Endodermal cell (in vitro differentiated cells): ENCODE measurements around the gene LRP5. TPM values are rescaled to one million over a fixed set of nuclear protein-coding genes. Genes with fewer than 3 reads are reported as not detected.

Experiments used
- DNase-seq: peaks from one replicate; pipeline ENCODE4 v3.0.0-alpha.2; 2017
- H3K27ac ChIP-seq: 2 replicates; pipeline ENCODE4 v1.5.1; 2013; ENCODE audit warnings: mild to moderate bottlenecking, low read depth, low read length, moderate library complexity
- H3K27me3 ChIP-seq: 2 replicates; pipeline ENCODE4 v1.6.1; 2013; ENCODE audit warnings: mild to moderate bottlenecking, low read length, moderate library complexity; ENCODE audit not compliant: insufficient read depth, control insufficient read depth, poor library complexity, severe bottlenecking
- H3K36me3 ChIP-seq: 2 replicates; pipeline ENCODE4 v1.7.0; 2013; ENCODE audit warnings: mild to moderate bottlenecking, low read length, moderate library complexity; ENCODE audit not compliant: control insufficient read depth, insufficient read depth
- H3K4me1 ChIP-seq: one replicate; pipeline ENCODE4 v1.7.0; 2013; ENCODE audit warnings: low read length; ENCODE audit not compliant: control insufficient read depth, insufficient read depth
- H3K4me3 ChIP-seq: 2 replicates; pipeline ENCODE4 v1.5.1; 2013; ENCODE audit warnings: mild to moderate bottlenecking, low read length, moderate library complexity
- H3K9ac ChIP-seq: 2 replicates; pipeline ENCODE4 v1.6.1; 2013; ENCODE audit warnings: mild to moderate bottlenecking, low read length, moderate library complexity; ENCODE audit not compliant: poor library complexity, severe bottlenecking; ENCODE audit errors: extremely low read depth
- H3K9me3 ChIP-seq: 2 replicates; pipeline ENCODE4 v1.6.1; 2013; ENCODE audit warnings: mild to moderate bottlenecking, low read length, moderate library complexity; ENCODE audit not compliant: control insufficient read depth
- H3K27ac Mint-ChIP-seq: 2 replicates; pipeline ENCODE4 v1.8.0; 2020; ENCODE audit warnings: mixed read lengths
- H3K27me3 Mint-ChIP-seq: 2 replicates; pipeline ENCODE4 v1.8.0; 2021; ENCODE audit warnings: mild to moderate bottlenecking, mixed read lengths; ENCODE audit not compliant: insufficient read depth
- H3K36me3 Mint-ChIP-seq: 2 replicates; pipeline ENCODE4 v1.8.0; 2020; ENCODE audit warnings: low read depth, mixed read lengths
- H3K4me1 Mint-ChIP-seq: 2 replicates; pipeline ENCODE4 v1.8.0; 2020; ENCODE audit warnings: mixed read lengths
- H3K4me3 Mint-ChIP-seq: 2 replicates; pipeline ENCODE4 v1.8.0; 2020; ENCODE audit warnings: mild to moderate bottlenecking, moderate library complexity, mixed read lengths
- H3K9me3 Mint-ChIP-seq: 2 replicates; pipeline ENCODE4 v1.8.0; 2020; ENCODE audit warnings: mild to moderate bottlenecking, mixed read lengths
- CTCF ChIP-seq: fragments of 200-600 bp; sonication (generic); conservative IDR thresholded peaks from 2 replicates; pipeline ENCODE4 v1.5.0; 2021; ENCODE audit warnings: antibody characterized with exemption, mild to moderate bottlenecking
- WGBS, 2 experiments: methylation state at CpG; one replicate each; pipeline versions ENCODE4 v1.1.5 to v1.1.7; 2013; ENCODE audit warnings: missing lambda C conversion rate in 2 of 2, mixed read lengths in 1 of 2; ENCODE audit not compliant: insufficient coverage in 1 of 2, insufficient read length in 1 of 2; 5-methylcytosine and 5-hydroxymethylcytosine counted together
- total RNA-seq, 2 donors: library from RNA; stranded (reverse); fragmentation: NEBNext Ultra II Directional in 1 of 2; extraction: Animal tissue kit (Norgen Biotek cat#: 25700) in 1 of 2; gene quantifications; 2 replicates in 1 of 2; 3 replicates in 1 of 2; pipeline ENCODE4 v1.2.1, GENCODE V29; 2021

Gene LRP5
- total RNA-seq, 2 donors from 2014 or later, result 58.2 to 64.1 TPM

GRCh38 chr11:68372625-68373024, 60.2 kb downstream of the LRP5 start:
- Histone ChIP-seq H3K4me3 (no peak overlapping the region), H3K27ac (peak overlapping the region; percentile 99), H3K36me3 (peaks cover 14% of the 10 kb centered on the region), H3K27me3 (no peaks in the 10 kb centered on the region), H3K4me1 (no peaks in the 10 kb centered on the region), H3K9me3 (no peaks in the 10 kb centered on the region), H3K9ac (no peak overlapping the region)
- Mint-ChIP-seq H3K27me3 (no peaks in the 10 kb centered on the region), H3K36me3 (peaks cover 38% of the 10 kb centered on the region), H3K4me1 (no peaks in the 10 kb centered on the region), H3K9me3 (no peaks in the 10 kb centered on the region), H3K4me3 (no peak overlapping the region), H3K27ac (peak overlapping the region; percentile 84)
- 94 to 100% methylated on average over 5 to 15 of the region's 15 CpGs for WGBS, 2 experiments
- no peak for TF ChIP-seq CTCF
- no peak for DNase-seq

GRCh38 chr11:68373189-68373814, 60.9 kb downstream of the LRP5 start:
- H3K4me3 ChIP-seq, result no peak overlapping the region
- H3K4me3 Mint-ChIP-seq, result no peak overlapping the region
- TF ChIP-seq CTCF, result no peak
- no peak for DNase-seq
- no peaks in the 10 kb centered on the region for H3K27me3 ChIP-seq
- peaks cover 8% of the 10 kb centered on the region for H3K36me3 ChIP-seq
- no peaks in the 10 kb centered on the region for H3K9me3 Mint-ChIP-seq
- H3K27me3 Mint-ChIP-seq, result no peaks in the 10 kb centered on the region
- no peaks in the 10 kb centered on the region for H3K9me3 ChIP-seq
- H3K27ac ChIP-seq, result peak overlapping the region; percentile 99
- no peak overlapping the region for H3K27ac Mint-ChIP-seq
- H3K4me1 Mint-ChIP-seq, result no peaks in the 10 kb centered on the region
- WGBS, 2 experiments, result 81 to 83% methylated on average over 13 to 22 of the region's 22 CpGs
- peaks cover 34% of the 10 kb centered on the region for H3K36me3 Mint-ChIP-seq
- H3K4me1 ChIP-seq, result no peaks in the 10 kb centered on the region
- no peak overlapping the region for H3K9ac ChIP-seq

GRCh38 chr11:68373815-68374501, 61.6 kb downstream of the LRP5 start:
- H3K9ac ChIP-seq, result no peak overlapping the region
- H3K9me3 Mint-ChIP-seq, result no peaks in the 10 kb centered on the region
- no peak overlapping the region for H3K4me3 ChIP-seq
- no peak overlapping the region for H3K4me3 Mint-ChIP-seq
- H3K4me1 Mint-ChIP-seq, result no peaks in the 10 kb centered on the region
- no peaks in the 10 kb centered on the region for H3K27me3 Mint-ChIP-seq
- DNase-seq, result no peak
- H3K27ac Mint-ChIP-seq, result peak overlapping the region; percentile 23
- H3K4me1 ChIP-seq, result no peaks in the 10 kb centered on the region
- H3K36me3 ChIP-seq, result peaks cover 6% of the 10 kb centered on the region
- no peak for TF ChIP-seq CTCF
- peaks cover 30% of the 10 kb centered on the region for H3K36me3 Mint-ChIP-seq
- H3K9me3 ChIP-seq, result no peaks in the 10 kb centered on the region
- WGBS, 2 experiments, result 62 to 85% methylated on average over 28 to 33 of the region's 33 CpGs
- H3K27ac ChIP-seq, result peak overlapping the region; percentile 99
- H3K27me3 ChIP-seq, result no peaks in the 10 kb centered on the region
